Measurements from ENCODE around the gene DLGAP4.

The DLGAP4 gene

DNA sequence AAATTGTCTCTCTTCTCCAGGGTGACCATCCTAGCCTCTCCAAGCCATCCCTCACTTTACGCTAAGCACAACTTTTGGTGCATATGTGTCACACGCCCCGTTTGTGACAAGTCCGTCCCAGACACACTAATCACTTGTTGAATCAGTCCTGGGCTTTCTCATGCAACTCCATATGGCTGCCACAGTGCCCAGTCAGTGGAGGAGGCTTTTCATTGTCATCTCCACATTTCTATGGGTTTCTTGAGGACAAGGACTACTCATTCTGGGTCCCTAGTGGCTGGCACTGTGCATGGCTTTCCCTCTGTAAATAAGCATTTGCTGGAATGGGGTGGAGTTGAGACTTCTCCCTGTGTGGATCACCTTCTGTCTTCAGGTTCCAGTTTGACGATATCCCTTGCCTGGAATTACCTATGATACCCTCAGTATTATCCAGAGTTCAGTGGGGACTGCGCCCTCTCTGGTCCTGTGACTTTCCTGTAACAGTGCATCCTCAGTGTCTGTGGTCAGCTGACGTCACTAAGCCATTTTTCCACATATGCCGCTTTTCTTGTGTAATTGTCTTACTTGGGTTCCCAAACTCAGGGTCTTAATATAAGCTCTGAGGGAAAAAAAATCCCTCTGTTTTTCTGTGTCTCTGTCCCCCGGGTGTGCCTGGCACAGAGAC is 175.4 kb downstream of the DLGAP4 start:
- Histone ChIP-seq H3K4me2 (ENCODE audit: low read depth, low read length, poor library complexity, severe bottlenecking) (no peak overlapping the region), H3K27ac (ENCODE audit: low read depth, low read length) (no peak overlapping the region), H4K20me1 (ENCODE audit: low read depth, low read length) (no peaks in the 10 kb centered on the region), H3K9ac (ENCODE audit: low read length) (no peak overlapping the region), H3K36me3 (ENCODE audit: low read length) (no peaks in the 10 kb centered on the region), H2AFZ (ENCODE audit: low read depth, low read length, severe bottlenecking) (no peak overlapping the region), H3K9me2 (replicated peaks; ENCODE audit: insufficient read depth, low read length) (no peaks in the 10 kb centered on the region), H3K79me2 (ENCODE audit: insufficient read depth, low read length) (no peaks in the 10 kb centered on the region), H3K27me3 (ENCODE audit: low read length) (no peaks in the 10 kb centered on the region), H3K4me3 (ENCODE audit: insufficient read depth, low read length, poor library complexity, severe bottlenecking) (no peak overlapping the region), H3K9me3 (ENCODE audit: insufficient read depth, low read length) (no peaks in the 10 kb centered on the region), H3F3A (ENCODE audit: insufficient read depth) (no peaks in the 10 kb centered on the region)
- TF ChIP-seq EZH2phosphoT487 (conservative IDR thresholded peaks at IDR 0.05; ENCODE audit: low read length) = no peak
- TF ChIP-seq, protein P1, sequence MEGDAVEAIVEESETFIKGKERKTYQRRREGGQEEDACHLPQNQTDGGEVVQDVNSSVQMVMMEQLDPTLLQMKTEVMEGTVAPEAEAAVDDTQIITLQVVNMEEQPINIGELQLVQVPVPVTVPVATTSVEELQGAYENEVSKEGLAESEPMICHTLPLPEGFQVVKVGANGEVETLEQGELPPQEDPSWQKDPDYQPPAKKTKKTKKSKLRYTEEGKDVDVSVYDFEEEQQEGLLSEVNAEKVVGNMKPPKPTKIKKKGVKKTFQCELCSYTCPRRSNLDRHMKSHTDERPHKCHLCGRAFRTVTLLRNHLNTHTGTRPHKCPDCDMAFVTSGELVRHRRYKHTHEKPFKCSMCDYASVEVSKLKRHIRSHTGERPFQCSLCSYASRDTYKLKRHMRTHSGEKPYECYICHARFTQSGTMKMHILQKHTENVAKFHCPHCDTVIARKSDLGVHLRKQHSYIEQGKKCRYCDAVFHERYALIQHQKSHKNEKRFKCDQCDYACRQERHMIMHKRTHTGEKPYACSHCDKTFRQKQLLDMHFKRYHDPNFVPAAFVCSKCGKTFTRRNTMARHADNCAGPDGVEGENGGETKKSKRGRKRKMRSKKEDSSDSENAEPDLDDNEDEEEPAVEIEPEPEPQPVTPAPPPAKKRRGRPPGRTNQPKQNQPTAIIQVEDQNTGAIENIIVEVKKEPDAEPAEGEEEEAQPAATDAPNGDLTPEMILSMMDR (IDR thresholded peaks at IDR 0.05; ENCODE audit: insufficient read depth, low read length, poor library complexity, severe bottlenecking) = no peak

DNA sequence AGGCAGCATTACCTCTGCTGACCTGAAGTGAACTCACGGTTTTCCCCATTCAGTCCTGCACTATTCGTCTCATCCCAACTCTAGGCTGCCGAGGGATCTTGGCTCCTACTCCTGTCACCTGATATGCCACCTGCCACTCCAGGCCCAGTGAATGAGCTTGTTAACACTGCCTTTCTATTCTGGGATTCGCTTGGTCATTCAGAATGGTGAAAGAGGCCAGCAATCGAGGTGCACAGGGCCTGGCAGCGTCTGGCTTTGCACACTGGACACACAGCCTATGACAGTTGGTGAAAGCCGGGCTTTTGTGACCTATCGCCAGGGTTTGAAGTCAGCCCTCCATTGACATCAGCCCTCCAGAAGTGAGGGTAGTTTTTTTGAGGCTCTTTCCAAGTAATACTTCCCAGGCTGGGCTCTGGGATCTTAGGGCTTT is 175.9 kb downstream of the DLGAP4 start:
- Histone ChIP-seq H3K36me3 (ENCODE audit: low read length) (no peaks in the 10 kb centered on the region), H3F3A (ENCODE audit: insufficient read depth) (no peaks in the 10 kb centered on the region), H3K9ac (ENCODE audit: low read length) (no peak overlapping the region), H3K9me3 (ENCODE audit: insufficient read depth, low read length) (no peaks in the 10 kb centered on the region), H4K20me1 (ENCODE audit: low read depth, low read length) (no peaks in the 10 kb centered on the region), H3K79me2 (ENCODE audit: insufficient read depth, low read length) (no peaks in the 10 kb centered on the region), H3K9me2 (replicated peaks; ENCODE audit: insufficient read depth, low read length) (no peaks in the 10 kb centered on the region), H3K4me3 (ENCODE audit: insufficient read depth, low read length, poor library complexity, severe bottlenecking) (no peak overlapping the region), H3K27me3 (ENCODE audit: low read length) (no peaks in the 10 kb centered on the region), H3K4me2 (ENCODE audit: low read depth, low read length, poor library complexity, severe bottlenecking) (no peak overlapping the region), H3K27ac (ENCODE audit: low read depth, low read length) (no peak overlapping the region), H2AFZ (ENCODE audit: low read depth, low read length, severe bottlenecking) (no peak overlapping the region)
- TF ChIP-seq EZH2phosphoT487 (conservative IDR thresholded peaks at IDR 0.05; ENCODE audit: low read length) = no peak
- TF ChIP-seq, protein P1 (IDR thresholded peaks at IDR 0.05; ENCODE audit: insufficient read depth, low read length, poor library complexity, severe bottlenecking) = no peak

DNA sequence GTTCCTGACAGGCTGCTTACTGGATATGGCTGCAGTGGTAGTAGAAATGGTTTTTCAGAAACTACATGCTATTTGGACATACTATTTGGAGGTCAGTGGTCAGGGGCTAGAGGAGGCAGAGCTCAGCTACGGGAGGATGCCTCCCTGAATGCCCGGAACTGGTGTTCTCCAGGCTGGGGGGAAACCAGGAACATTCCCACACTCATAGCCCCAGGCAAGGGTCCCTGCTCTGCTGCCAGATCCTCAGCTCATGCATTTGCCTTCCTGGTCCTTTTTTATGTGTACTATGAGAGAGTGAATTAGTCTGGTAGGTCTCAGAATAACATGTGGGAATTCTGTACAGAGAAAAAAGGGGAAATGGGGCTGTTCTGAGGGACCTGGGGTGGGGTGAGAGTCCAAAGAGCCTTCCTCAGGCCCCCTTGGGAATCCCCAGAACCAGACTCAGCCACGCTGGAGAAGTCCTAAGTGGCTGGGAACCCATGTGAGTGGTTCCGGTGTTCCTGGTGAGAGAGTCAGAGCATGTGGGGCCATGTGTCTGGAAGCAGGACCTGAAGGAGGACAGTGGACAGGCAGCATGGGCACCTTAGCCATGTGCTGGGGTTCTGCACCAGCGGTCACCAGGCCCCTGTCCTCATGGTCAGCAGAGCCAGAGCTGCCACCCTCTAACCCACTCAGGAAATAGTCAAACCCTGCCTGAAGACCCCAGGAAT is 177.2 kb downstream of the DLGAP4 start:
- Histone ChIP-seq H3K27me3 (ENCODE audit: low read length) (no peaks in the 10 kb centered on the region), H4K20me1 (ENCODE audit: low read depth, low read length) (no peaks in the 10 kb centered on the region), H3K9me3 (ENCODE audit: insufficient read depth, low read length) (no peaks in the 10 kb centered on the region), H3F3A (ENCODE audit: insufficient read depth) (no peaks in the 10 kb centered on the region), H3K9me2 (replicated peaks; ENCODE audit: insufficient read depth, low read length) (no peaks in the 10 kb centered on the region), H2AFZ (ENCODE audit: low read depth, low read length, severe bottlenecking) (no peak overlapping the region), H3K4me3 (ENCODE audit: insufficient read depth, low read length, poor library complexity, severe bottlenecking) (no peak overlapping the region), H3K4me2 (ENCODE audit: low read depth, low read length, poor library complexity, severe bottlenecking) (no peak overlapping the region), H3K79me2 (ENCODE audit: insufficient read depth, low read length) (no peaks in the 10 kb centered on the region), H3K9ac (ENCODE audit: low read length) (no peak overlapping the region), H3K36me3 (ENCODE audit: low read length) (no peaks in the 10 kb centered on the region), H3K27ac (ENCODE audit: low read depth, low read length) (no peak overlapping the region)
- TF ChIP-seq, protein P1 (IDR thresholded peaks at IDR 0.05; ENCODE audit: insufficient read depth, low read length, poor library complexity, severe bottlenecking) = no peak
- TF ChIP-seq EZH2phosphoT487 (conservative IDR thresholded peaks at IDR 0.05; ENCODE audit: low read length) = no peak
